HG02571 (cell line): ENCODE results near the gene CYRIA.

ENCODE experiments used
- ATAC-seq: cut with Tn5 transposase; IDR thresholded peaks from one replicate; pipeline ENCODE4 v1.9.1; 2021; ENCODE audit warnings: mild to moderate bottlenecking, moderate library complexity; ENCODE audit not compliant: unreplicated experiment

CYRIA gene

GRCh38 chr2:16632598-16632997 lies 33.0 kb downstream of the CYRIA start:
- ATAC-seq: no peak

- ATAC-seq: no peak
These were observed 35.2 kb downstream of the CYRIA start for GRCh38 chr2:16630463-16630862.

- ATAC-seq: no peak
These were observed 35.9 kb downstream of the CYRIA start for GRCh38 chr2:16629770-16630169.

- ATAC-seq: no peak
These were observed 36.6 kb downstream of the CYRIA start for GRCh38 chr2:16629044-16629443.

GRCh38 chr2:16628314-16628713 lies 37.3 kb downstream of the CYRIA start:
- no peak for ATAC-seq

GRCh38 chr2:16626997-16627605 lies 38.5 kb downstream of the CYRIA start:
- no peak for ATAC-seq

GRCh38 chr2:16626497-16626896 lies 39.1 kb downstream of the CYRIA start:
- ATAC-seq: no peak

- ATAC-seq: peak; percentile 52
These were observed 39.9 kb downstream of the CYRIA start for GRCh38 chr2:16625759-16626158.

GRCh38 chr2:16625201-16625729 lies 40.4 kb downstream of the CYRIA start:
- ATAC-seq: no peak

GRCh38 chr2:16624436-16624780 lies 41.2 kb downstream of the CYRIA start:
- ATAC-seq: no peak

- no peak for ATAC-seq
These were observed 41.8 kb downstream of the CYRIA start for GRCh38 chr2:16623564-16624435.

- no peak for ATAC-seq
These were observed 42.6 kb downstream of the CYRIA start for GRCh38 chr2:16623031-16623430.

- ATAC-seq: no peak
These were observed 43.1 kb downstream of the CYRIA start for GRCh38 chr2:16622399-16622968.

- no peak for ATAC-seq
These were observed 44.3 kb downstream of the CYRIA start for GRCh38 chr2:16621316-16621715.

- ATAC-seq: no peak
These were observed 45.0 kb downstream of the CYRIA start for GRCh38 chr2:16620590-16620989.

- ATAC-seq: no peak
These were observed 45.9 kb downstream of the CYRIA start for GRCh38 chr2:16619576-16620245.

- ATAC-seq: no peak
These were observed 48.1 kb downstream of the CYRIA start for GRCh38 chr2:16617282-16618266.
